Osteocyte (in vitro differentiated cells): ENCODE measurements around the gene ASMTL. TPM values are rescaled to one million over a fixed set of nuclear protein-coding genes. Genes with fewer than 3 reads are reported as not detected.
"Not testable (repeated sequence)": the region's sequence is repeated elsewhere in the genome, so short reads cannot be mapped to it uniquely, and the experiment has no call there.

Source experiments
- DNase-seq: peaks from one replicate; pipeline ENCODE4 v3.0.0; 2021; ENCODE audit warnings: mixed read lengths; ENCODE audit not compliant: unreplicated experiment; ENCODE audit errors: extremely low spot score
- H3K27ac Mint-ChIP-seq: one replicate; pipeline ENCODE4 v1.8.0; 2021; ENCODE audit warnings: mild to moderate bottlenecking, mixed read lengths; ENCODE audit not compliant: unreplicated experiment
- H3K27me3 Mint-ChIP-seq: one replicate; pipeline ENCODE4 v1.8.0; 2021; ENCODE audit warnings: mixed read lengths; ENCODE audit not compliant: unreplicated experiment
- H3K36me3 Mint-ChIP-seq: one replicate; pipeline ENCODE4 v1.8.0; 2021; ENCODE audit warnings: mixed read lengths; ENCODE audit not compliant: unreplicated experiment
- H3K4me1 Mint-ChIP-seq: one replicate; pipeline ENCODE4 v1.8.0; 2021; ENCODE audit warnings: mixed read lengths; ENCODE audit not compliant: unreplicated experiment
- H3K4me3 Mint-ChIP-seq: one replicate; pipeline ENCODE4 v1.8.0; 2021; ENCODE audit warnings: mild to moderate bottlenecking, moderate library complexity, mixed read lengths; ENCODE audit not compliant: unreplicated experiment
- H3K9me3 Mint-ChIP-seq: one replicate; pipeline ENCODE4 v1.8.0; 2021; ENCODE audit warnings: mixed read lengths; ENCODE audit not compliant: unreplicated experiment
- total RNA-seq: library from RNA; stranded (reverse); gene quantifications from 2 replicates; pipeline ENCODE4 v1.2.1, GENCODE V29; 2021
- TF ChIP-seq, protein P1 (sequence below): fragments of 200-600 bp; sonication (generic); IDR thresholded peaks from 2 replicates; pipeline ENCODE4 v1.5.0; 2021; ENCODE audit warnings: antibody characterized with exemption, mild to moderate bottlenecking, moderate library complexity

ASMTL gene
- total RNA-seq, 1 donor from 2014 or later: 33.3 TPM

GRCh38 chrX:1449036-1449822, 3.5 kb downstream of the ASMTL start:
- DNase-seq: peak; percentile 53
- Mint-ChIP-seq H3K9me3 (peaks cover 14% of the 10 kb centered on the region), H3K4me3 (no peak overlapping the region), H3K27ac (no peak overlapping the region), H3K4me1 (peaks cover 5% of the 10 kb centered on the region), H3K27me3 (no peaks in the 10 kb centered on the region), H3K36me3 (peaks cover 21% of the 10 kb centered on the region)
- TF ChIP-seq, protein P1, sequence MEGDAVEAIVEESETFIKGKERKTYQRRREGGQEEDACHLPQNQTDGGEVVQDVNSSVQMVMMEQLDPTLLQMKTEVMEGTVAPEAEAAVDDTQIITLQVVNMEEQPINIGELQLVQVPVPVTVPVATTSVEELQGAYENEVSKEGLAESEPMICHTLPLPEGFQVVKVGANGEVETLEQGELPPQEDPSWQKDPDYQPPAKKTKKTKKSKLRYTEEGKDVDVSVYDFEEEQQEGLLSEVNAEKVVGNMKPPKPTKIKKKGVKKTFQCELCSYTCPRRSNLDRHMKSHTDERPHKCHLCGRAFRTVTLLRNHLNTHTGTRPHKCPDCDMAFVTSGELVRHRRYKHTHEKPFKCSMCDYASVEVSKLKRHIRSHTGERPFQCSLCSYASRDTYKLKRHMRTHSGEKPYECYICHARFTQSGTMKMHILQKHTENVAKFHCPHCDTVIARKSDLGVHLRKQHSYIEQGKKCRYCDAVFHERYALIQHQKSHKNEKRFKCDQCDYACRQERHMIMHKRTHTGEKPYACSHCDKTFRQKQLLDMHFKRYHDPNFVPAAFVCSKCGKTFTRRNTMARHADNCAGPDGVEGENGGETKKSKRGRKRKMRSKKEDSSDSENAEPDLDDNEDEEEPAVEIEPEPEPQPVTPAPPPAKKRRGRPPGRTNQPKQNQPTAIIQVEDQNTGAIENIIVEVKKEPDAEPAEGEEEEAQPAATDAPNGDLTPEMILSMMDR: no peak

GRCh38 chrX:1448573-1449001, 4.1 kb downstream of the ASMTL start:
- not testable (repeated sequence) for H3K27me3 Mint-ChIP-seq, H3K27ac Mint-ChIP-seq, H3K4me3 Mint-ChIP-seq, H3K4me1 Mint-ChIP-seq
- Mint-ChIP-seq H3K36me3 (peaks cover 27% of the 10 kb centered on the region), H3K9me3 (peaks cover 14% of the 10 kb centered on the region)
- peak; percentile 34 for DNase-seq

DNA sequence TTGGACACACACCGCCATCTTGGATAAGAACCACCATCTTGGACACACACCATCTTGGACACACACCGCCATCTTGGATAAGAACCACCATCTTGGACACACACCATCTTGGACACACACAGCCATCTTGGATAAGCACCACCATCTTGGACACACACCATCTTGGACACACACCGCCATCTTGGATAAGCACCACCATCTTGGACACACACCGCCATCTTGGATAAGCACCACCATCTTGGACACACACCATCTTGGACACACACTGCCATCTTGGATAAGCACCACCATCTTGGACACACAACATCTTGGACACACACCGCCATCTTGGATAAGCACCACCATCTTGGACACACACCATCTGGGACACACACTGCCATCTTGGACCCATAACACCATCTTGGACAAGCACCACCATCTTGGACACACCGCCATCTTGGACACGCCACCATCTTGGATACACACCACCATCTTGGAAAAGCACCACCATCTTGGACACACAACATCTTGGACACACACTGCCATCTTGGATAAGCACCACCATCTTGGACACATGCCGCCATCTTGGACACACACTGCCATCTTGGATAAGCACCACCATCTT, 4.6 kb downstream of the ASMTL start:
- Mint-ChIP-seq H3K36me3 (peaks cover 27% of the 10 kb centered on the region), H3K9me3 (peaks cover 14% of the 10 kb centered on the region)
- not testable (repeated sequence) for H3K4me1 Mint-ChIP-seq, H3K27me3 Mint-ChIP-seq, H3K27ac Mint-ChIP-seq, H3K4me3 Mint-ChIP-seq
- DNase-seq: peak; percentile 27

DNA sequence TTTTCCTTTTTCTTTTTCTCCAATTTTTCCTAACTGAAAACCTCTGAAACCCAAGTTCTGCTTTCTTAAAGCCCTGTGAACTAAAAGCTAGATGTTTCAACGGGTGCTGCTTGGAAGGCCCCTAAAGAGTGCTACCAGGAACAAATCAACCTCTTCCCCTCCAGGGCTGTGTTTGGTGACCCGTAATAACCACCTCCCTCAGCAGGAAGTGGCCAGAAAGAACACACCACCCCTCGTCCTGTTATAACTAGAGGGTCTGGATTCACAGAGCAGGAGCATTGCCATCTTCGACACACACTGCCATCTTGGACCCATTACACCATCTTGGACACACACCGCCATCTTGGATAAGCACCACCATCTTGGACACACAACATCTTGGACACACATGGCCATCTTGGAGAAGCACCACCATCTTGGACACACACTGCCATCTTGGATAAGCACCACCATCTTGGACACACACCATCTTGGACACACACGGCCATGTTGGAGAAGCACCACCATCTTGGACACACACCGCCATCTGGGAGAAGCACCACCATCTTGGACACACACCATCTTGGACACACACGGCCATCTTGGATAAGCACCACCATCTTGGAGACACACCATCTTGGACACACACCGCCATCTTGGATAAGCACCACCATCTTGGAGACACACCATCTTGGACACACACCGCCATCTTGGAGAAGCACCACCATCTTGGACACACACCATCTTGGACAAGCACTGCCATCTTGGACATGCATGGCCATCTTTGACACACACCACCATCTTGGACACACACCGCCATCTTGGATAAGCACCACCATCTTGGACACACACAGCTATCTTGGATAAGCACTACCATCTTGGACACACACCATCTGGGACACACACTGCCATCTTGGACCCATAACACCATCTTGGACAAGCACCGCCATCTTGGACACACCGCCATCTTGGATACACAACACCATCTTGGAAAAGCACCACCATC, 5.4 kb downstream of the ASMTL start:
- H3K4me1 Mint-ChIP-seq, H3K27me3 Mint-ChIP-seq, H3K4me3 Mint-ChIP-seq, H3K27ac Mint-ChIP-seq: not testable (repeated sequence)
- peak; percentile 44 for DNase-seq
- Mint-ChIP-seq H3K9me3 (peaks cover 14% of the 10 kb centered on the region), H3K36me3 (peaks cover 27% of the 10 kb centered on the region)

DNA sequence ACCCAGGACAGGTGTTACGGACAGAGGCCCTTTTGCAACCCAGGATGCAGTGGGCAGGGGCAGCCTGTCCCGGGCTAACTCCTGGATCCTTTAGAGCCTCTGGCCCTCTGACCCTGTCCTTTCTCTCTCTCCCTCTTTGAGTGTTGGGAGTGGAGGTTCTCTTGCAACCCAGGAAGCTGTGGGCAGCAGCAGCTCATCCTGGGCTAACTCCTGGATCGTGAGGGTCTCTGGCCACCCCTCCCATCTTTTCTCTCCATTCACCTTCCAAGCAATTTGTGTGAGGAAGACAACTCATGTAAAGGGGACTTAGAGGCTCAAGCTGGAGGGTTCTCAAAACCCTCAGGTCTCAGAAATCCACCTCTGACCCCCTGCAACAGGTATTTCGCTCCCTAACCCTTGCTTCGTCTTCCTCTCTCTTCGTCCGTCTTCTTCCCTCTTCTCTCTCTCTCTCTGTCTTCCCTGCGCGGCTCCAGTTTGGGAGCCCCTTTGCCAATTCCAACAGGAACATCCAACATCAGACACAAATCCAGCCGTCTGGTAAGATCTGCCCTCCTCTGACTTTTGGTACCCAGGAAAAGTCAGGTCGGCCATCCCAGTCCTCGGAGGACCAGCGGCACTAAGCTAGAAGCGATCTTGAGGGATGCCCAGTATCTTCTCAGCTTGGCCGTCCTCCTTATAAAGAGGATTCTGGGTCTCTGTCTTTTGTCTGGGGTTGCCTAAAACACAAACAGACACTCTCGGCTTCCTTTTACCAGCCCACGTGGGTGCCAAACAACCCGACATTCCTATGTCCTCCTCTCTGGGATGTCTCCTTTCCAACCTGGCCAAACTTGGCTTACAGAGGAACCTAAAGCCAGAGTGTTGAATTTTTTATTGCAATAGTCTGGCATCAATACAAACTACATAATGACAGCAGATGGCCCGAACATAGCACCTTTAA, 7.9 kb downstream of the ASMTL start:
- Mint-ChIP-seq H3K27me3 (no peaks in the 10 kb centered on the region), H3K4me3 (no peak overlapping the region), H3K9me3 (peaks cover 14% of the 10 kb centered on the region), H3K36me3 (peaks cover 27% of the 10 kb centered on the region), H3K27ac (no peak overlapping the region), H3K4me1 (no peaks in the 10 kb centered on the region)
- TF ChIP-seq, protein P1: no peak
- peak; percentile 48 for DNase-seq
